GM21515 (cell line): ENCODE measurements around the gene MRPL23.
"Not testable (repeated sequence)": the region's sequence is repeated elsewhere in the genome, so short reads cannot be mapped to it uniquely, and the experiment has no call there.

ENCODE experiments used
- ATAC-seq: cut with Tn5 transposase; IDR thresholded peaks from one replicate; pipeline ENCODE4 v1.9.1; 2021; ENCODE audit not compliant: unreplicated experiment

MRPL23 gene

DNA sequence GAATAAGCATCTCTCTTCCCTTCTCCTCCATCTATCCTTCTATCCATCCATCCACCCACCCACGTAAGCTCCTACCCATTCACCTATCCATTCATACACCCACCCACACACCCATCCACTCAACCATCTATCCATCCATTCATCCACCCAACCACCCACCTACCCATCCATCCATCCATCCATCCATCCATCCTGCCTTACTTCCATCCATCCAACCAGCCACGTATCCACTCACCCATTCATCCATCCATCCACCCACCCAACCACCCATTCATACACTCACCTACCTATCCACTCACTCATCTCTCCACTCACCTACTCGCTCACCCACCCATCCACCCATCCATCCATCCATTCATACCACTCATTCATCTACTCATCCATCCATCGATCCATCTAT is 14.5 kb upstream of the MRPL23 start:
- ATAC-seq = no peak

GRCh38 chr11:1933416-1934334 is 13.5 kb upstream of the MRPL23 start:
- ATAC-seq = no peak

DNA sequence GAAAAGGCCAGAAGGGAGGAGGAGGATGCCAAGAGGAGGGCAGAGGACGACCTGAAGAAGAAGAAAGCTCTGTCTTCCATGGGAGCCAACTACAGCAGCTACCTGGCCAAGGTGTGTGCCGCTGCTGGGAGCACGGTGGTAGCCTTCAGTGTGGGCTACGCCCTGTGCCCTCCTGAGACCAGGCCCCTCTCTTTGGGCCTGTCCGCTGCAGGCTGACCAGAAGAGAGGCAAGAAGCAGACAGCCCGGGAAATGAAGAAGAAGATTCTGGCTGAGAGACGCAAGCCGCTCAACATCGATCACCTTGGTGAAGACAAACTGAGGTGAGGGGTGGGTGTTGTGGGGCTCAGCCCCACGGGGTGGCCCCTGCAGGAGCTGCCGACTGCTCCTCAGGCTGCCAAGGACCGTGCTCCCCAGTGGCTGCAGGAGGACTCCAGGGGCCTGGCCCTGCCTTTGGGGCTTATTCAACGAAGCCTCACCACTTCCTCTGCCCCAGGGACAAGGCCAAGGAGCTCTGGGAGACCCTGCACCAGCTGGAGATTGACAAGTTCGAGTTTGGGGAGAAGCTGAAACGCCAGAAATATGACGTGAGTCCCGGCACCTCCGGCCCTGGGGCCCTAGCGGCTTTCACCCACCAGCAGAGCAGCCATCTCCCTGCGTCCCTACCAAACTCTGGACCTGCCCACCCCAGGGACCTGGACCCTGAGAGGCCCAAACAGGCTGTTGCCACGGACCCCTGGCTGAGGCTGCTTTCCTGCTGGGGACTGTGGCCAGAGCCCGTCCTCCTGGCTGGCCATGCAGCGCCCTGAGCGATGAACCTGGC is 12.6 kb upstream of the MRPL23 start:
- no peak for ATAC-seq

GRCh38 chr11:1935156-1936071 is 11.7 kb upstream of the MRPL23 start:
- ATAC-seq = no peak

DNA sequence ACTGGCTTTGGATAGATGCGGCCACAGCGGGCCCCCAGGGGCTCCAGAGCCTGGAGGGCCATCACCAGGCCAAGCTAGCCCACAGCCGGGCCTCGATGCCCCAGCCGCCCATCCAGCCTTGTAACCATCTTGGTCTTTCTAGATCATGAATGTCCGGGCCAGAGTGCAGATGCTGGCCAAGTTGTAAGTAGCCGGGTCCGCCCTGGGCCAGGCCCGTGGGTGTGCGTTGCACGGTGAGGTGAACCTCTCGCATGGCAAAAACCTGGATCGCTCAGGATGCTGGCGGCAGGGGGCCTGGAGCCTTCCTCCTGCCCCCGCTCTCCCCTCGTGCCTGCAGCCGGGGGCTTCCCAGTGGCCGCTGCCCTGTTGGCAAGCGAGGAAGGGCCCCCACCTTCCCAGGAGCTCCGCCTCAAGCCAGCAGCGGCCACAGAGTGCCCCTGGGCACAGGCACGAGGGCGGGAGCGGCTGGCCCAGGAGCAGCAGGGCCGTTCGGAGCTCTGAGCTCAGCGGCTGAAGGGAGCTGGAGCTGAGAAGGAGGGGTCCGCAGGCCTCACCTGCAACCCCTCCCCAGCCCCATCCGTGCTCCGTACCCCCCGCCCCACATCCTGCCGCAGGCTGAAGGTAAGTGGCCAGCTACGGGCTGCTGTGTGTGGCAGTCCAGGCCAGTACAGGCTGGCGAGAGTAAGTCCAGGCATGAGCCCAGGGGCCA is 10.9 kb upstream of the MRPL23 start:
- ATAC-seq = no peak

- no peak for ATAC-seq
Measured at GRCh38 chr11:1936781-1937615, 10.1 kb upstream of the MRPL23 start.

DNA sequence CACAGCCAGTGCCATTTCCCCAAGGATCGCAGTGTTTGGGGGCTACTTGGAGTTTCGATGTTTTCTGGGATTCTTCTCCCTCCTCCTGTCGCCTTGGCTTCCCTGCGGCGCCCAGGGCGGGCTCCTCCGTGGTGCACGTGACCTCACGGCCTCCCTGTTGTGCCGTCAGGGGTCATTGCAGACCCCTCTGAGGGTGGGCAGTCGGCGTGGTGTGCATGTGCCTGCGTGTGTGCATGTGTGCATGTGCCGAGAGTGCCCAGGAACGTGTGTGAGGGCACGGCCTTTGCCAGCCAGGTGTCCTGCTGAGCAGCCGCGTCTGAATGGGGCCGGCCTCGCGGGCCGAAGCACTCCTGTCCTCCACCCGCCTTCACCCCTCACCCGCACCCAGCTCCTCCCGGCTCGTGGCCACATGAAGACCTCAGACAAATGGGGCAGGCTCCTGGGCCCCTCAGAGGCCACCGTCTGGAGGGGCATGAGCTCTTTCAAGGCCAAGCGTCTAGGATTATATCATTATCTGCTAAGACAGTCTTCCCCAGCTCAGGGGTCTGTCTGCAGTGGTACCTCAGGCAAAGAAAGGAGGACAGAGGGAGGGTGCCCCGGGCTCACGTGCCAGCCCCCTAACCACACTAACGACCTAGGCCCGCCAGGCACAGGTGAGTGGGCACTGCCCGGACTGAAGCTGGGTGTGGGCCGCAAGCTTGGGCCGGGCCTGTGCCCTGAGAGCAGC is 9.4 kb upstream of the MRPL23 start:
- no peak for ATAC-seq

DNA sequence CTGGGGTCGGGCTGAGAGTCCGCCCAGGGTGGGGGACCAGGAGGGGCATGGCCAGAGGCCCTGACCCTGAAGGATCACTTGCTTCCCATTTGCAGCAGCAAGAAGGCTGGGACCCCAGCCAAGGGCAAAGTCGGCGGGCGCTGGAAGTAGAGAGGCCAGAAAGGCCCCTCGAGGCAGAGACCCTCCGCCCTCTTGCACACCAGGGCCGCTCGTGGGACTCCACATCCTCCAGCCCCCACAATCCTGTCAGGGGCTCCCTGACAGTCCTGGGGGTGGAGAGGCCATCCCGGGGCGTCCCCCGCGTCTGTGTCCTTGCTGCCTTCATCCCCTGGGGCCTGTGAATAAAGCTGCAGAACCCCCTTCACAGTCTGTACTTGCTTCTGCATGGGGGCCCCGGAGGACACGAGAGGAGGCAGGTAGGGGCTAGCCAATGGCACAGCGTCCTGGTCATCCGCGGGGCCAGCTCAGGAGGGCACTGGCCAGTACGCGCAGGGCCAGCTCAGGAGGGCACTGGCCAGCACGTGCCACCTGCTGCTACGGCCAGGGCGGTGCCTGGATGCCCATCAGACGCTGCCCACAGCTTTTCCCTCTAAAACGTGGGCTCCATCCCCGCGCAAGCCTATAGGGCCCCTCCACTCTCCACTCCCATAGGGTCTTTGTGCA is 8.7 kb upstream of the MRPL23 start:
- ATAC-seq = no peak

DNA sequence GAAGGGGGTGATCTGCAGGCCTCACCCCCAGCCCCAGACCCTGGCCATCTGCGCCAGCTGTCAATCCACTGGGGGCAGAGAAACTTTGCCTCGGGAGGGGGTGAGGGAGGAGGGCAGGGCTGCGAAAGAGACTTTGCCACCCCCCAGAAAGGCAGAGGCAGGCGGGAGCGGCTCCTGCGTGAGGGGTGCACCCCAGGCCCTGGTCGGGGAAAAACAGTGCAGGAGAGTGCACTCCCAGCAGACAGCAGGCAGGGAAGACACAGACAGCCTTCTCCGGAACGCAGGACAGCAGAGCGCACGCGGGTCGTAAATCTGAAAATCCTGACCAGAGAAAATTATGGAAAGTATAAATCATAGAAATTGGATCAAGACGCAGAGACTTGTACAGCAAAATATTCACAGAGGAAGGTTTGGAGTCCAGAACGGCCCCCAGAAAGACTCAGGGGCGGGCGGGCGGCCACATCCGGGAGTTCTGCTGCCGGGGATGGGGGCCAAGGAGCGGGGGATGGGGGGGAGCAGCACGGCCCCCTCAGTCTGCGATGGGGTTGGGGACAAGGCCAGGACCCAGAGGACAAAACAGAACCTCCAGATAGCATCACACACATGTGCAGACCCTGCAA is 8.0 kb upstream of the MRPL23 start:
- no peak for ATAC-seq

DNA sequence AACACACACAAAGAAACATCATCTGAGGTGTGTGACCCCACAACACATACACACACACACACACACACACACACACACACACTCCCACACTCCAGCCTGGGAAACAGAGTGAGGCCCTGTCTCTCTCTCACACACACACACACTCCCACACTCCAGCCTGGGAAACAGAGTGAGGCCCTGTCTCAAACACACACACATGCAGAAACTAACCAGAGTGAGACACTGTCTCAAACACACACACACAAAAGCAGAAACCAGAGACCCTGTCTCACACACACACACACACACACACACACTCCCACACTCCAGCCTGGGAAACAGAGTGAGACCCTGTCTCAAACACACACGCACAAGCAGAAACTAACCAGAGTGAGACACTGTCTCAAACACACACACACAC is 7.3 kb upstream of the MRPL23 start:
- ATAC-seq = not testable (repeated sequence)

- ATAC-seq = no peak
Measured at GRCh38 chr11:1942558-1943260, 4.4 kb upstream of the MRPL23 start.

DNA sequence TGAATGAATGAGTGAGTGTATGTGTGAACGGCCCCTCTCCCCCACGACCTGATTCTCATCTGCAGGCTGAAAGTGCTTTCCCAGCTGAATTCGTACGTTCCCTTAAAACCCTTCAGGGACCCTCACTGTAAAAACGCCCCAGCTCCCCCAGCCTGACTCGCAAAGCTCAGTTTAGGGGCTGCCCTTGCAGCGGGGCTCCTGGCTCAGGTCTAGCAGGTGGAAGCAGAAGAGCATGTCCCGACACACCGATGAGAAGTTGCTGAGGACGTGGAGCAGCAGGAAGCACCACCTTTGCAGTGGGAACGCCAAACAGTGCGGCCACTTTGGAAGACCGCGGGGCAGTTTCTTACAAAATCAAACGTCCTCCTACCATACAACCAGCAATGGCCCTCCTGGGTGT is 3.6 kb upstream of the MRPL23 start:
- ATAC-seq = no peak

GRCh38 chr11:1943977-1944376 is 3.2 kb upstream of the MRPL23 start:
- ATAC-seq = no peak

GRCh38 chr11:1947592-1948237 is 583 bp downstream of the MRPL23 start:
- ATAC-seq = no peak

DNA sequence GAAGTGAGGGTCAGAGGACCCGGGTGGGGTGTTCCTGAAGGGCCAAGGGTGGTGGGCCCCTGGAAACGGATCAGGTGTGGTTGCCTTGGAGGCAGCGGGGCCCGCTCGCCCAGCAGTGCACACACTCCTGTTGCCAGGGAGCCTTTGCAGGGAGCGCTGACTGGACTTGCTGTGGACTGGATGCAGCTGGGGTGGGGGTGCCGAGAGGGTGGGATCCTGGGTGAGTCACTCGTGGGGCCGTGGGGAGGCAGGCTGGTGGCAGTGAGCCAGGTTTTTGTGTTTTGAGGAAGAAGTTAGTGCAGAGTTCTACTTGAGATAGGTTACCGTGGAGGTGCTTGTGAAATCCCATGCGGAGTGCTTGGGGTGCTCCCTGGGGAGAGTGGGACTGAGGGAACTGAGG is 1.3 kb downstream of the MRPL23 start:
- no peak for ATAC-seq

GRCh38 chr11:1949302-1949701 is 2.2 kb downstream of the MRPL23 start:
- ATAC-seq = no peak

- ATAC-seq = no peak
Measured at GRCh38 chr11:1949922-1950321, 2.8 kb downstream of the MRPL23 start.
